Heart left ventricle (tissue), 13 donors: ENCODE measurements around the gene STRN3.

Experiments
- POLR2A ChIP-seq, 2 donors: fragments of 450-650 bp; IDR thresholded peaks; one replicate each; pipeline ENCODE4 v1.6.1; 2017; ENCODE audit warnings: antibody characterized with exemption in 2 of 2, mild to moderate bottlenecking in 2 of 2, moderate library complexity in 2 of 2
- TF ChIP-seq, protein P1 (sequence below), 12 donors: fragments of 200-600 bp; sonication (generic) in 4 of 12; IDR thresholded peaks; one replicate each; pipeline versions ENCODE4 v1.5.0 to v1.8.0; 2018 to 2022; ENCODE audit warnings: antibody characterized with exemption in 12 of 12, mild to moderate bottlenecking in 5 of 12
- donor health status: ischemic (EF 13 %, LVEDD 7.1; RV severe dilation, severe dysfunction).
- donor health status: DM: no; HTN: yes; CAD: no.
- donor health status: DM: no; HTN: no; CAD: no.
- donor health status: ischemic (EF 25% LVEDD 6.9; RV normal size, moderate dysfunction).
- donor health status: ischemic (EF 25% LVEDD 5.7; RV mildly dilated, moderate dysfunction).
- donor health status: ischemic (EF 35%, LVEDD 5.7; RV mildly dilated, moderate dysfunction).
- donor health status: nonischemic (EF 11% LVEDD 7.7; RV severe dilation, severe dysfunction).
- donor health status: DM: yes; HTN: yes; CAD: no.
- donor health status: PGD.
- donor health status: ischemic (EF 29% LVEDD 5.4; RV normal size, mild dysfunction).
- donor health status: nonischemic (EF 23%, LVEDD 6.1; RV moderate dilation, normal function).

GRCh38 chr14:30888480-30889243, 137.5 kb downstream of the STRN3 start:
- TF ChIP-seq, protein P1, sequence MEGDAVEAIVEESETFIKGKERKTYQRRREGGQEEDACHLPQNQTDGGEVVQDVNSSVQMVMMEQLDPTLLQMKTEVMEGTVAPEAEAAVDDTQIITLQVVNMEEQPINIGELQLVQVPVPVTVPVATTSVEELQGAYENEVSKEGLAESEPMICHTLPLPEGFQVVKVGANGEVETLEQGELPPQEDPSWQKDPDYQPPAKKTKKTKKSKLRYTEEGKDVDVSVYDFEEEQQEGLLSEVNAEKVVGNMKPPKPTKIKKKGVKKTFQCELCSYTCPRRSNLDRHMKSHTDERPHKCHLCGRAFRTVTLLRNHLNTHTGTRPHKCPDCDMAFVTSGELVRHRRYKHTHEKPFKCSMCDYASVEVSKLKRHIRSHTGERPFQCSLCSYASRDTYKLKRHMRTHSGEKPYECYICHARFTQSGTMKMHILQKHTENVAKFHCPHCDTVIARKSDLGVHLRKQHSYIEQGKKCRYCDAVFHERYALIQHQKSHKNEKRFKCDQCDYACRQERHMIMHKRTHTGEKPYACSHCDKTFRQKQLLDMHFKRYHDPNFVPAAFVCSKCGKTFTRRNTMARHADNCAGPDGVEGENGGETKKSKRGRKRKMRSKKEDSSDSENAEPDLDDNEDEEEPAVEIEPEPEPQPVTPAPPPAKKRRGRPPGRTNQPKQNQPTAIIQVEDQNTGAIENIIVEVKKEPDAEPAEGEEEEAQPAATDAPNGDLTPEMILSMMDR (IDR thresholded peaks at IDR 0.05): no peak
- no peak for TF ChIP-seq POLR2A (IDR thresholded peaks at IDR 0.05)
